ENCODE results near the gene PARP12. TPM values are rescaled to one million over a fixed set of nuclear protein-coding genes. Genes with fewer than 3 reads are reported as not detected.

Gene PARP12
- total and polyA plus RNA-seq, 2 of the 13 experiments (the other 11 are each of a cell fraction or from before 2014, with no cell fraction given), result 15.5 to 35.2 TPM

DNA sequence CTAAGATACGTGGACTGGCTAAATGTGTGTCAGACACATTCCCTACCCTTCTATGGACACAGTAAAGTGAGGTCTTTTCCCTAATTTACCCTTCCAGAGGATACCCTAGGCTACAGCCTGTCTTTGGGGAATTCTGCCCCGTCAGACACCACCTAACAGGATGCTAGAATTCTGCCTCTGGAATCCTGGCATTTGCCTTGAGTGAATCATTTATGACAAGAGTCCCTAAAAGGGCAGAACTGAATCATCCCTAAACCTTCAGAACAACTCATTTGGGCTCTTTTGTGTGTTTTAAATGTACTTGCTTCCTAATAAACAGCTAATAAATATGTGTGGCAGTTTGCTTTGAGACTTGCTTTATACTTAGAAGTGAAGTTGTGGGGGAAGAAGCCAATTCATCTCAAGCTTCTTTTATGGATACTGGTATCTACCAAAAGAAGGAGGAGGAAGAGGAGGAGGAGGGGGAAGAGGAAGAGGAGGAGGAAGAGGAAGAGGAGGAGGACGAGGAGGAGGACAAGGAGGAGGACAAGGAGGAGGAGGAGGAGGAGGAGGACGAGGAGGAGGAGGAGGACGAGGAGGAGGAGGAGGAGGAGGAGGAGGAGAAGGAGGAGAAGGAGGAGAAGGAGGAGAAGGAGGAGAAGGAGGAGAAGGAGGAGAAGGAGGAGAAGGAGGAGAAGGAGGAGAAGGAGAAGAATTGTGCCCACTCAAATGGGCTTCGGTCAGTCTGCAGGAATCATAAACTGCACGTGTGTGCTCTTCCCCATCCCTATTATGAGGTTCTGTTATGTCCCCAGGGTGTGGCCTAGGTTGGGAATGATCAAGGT is 27.1 kb downstream of the PARP12 start:
- Histone ChIP-seq H3K4me1 (ENCODE audit: insufficient read depth, low read length) (no peaks in the 10 kb centered on the region), H3K9me3 (ENCODE audit: low read length) (no peaks in the 10 kb centered on the region), H3K79me2 (ENCODE audit: insufficient read depth, low read length) (no peaks in the 10 kb centered on the region), H3K36me3 (replicated peaks in 1 of 2; ENCODE audit: control insufficient read depth in 1 of 2, insufficient read depth in 2 of 2, low read length in 2 of 2) (peaks cover 8 to 32% of the 10 kb centered on the region in 2 experiments; a peak in 4 of 5 replicates), H3K27me3 (ENCODE audit: control insufficient read depth in 1 of 2, insufficient read depth in 2 of 2, low read length in 2 of 2) (no peaks in the 10 kb centered on the region), H3K4me3 (replicated peaks in 1 of 3; ENCODE audit: insufficient read depth in 1 of 3, low read depth in 2 of 3, low read length in 3 of 3) (no peak overlapping the region), H4K20me1 (ENCODE audit: insufficient read depth, low read length) (no peaks in the 10 kb centered on the region), H2AFZ (ENCODE audit: low read length) (no peak overlapping the region), H3K27ac (ENCODE audit: extremely low read length, insufficient read depth, low read length) (no peak overlapping the region), H3K9ac (ENCODE audit: insufficient read depth, low read depth, low read length) (no peak overlapping the region), H3K4me2 (ENCODE audit: low read depth, low read length) (no peak overlapping the region)
- intact Hi-C loops (cut with micrococcal nuclease; ENCODE audit: unreplicated experiment) (no loop called here), in situ Hi-C loops (cut with HindIII; ENCODE audit: extremely low pct_ligation_motif_present, low pct_unique_long_range_greater_than_20kb) (no loop called here)
- 90% methylated on average over 7 of the region's 7 CpGs for whole genome bisulfite sequencing (ENCODE audit: low lambda C conversion rate)
- DNase-seq (ENCODE audit: low spot score), result no peak
- no TSS peak for BruUV-seq (replicated peaks)
- ATAC-seq, result no peak
- FAIRE-seq, result no peak
- ChIA-PET POLR2A (no interaction called here), CTCF (ENCODE audit: low intra/inter-chr PET ratio, low total read pairs) (no interaction called here)
- TF ChIP-seq ZSCAN31 (CRISPR knock-in tag; IDR thresholded peaks at IDR 0.05; ENCODE audit: low read depth), result no peak
- no peak for TF ChIP-seq CEBPB (IDR thresholded peaks at IDR 0.05; ENCODE audit: borderline replicate concordance, low read depth, low read length)
- no peak for TF ChIP-seq ZBTB20 (CRISPR knock-in tag; IDR thresholded peaks at IDR 0.05; ENCODE audit: borderline replicate concordance, low read depth)
- TF ChIP-seq ZNF7 (CRISPR knock-in tag; IDR thresholded peaks at IDR 0.05), result no peak
- TF ChIP-seq, protein P1, sequence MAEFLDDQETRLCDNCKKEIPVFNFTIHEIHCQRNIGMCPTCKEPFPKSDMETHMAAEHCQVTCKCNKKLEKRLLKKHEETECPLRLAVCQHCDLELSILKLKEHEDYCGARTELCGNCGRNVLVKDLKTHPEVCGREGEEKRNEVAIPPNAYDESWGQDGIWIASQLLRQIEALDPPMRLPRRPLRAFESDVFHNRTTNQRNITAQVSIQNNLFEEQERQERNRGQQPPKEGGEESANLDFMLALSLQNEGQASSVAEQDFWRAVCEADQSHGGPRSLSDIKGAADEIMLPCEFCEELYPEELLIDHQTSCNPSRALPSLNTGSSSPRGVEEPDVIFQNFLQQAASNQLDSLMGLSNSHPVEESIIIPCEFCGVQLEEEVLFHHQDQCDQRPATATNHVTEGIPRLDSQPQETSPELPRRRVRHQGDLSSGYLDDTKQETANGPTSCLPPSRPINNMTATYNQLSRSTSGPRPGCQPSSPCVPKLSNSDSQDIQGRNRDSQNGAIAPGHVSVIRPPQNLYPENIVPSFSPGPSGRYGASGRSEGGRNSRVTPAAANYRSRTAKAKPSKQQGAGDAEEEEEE (CRISPR knock-in tag; IDR thresholded peaks at IDR 0.05; ENCODE audit: borderline replicate concordance), result no peak
- no peak for TF ChIP-seq ZNF547 (CRISPR knock-in tag; IDR thresholded peaks at IDR 0.05)
- no peak for TF ChIP-seq SNAI1 (CRISPR knock-in tag; IDR thresholded peaks at IDR 0.05; ENCODE audit: borderline replicate concordance)
- no peak for TF ChIP-seq SIN3B (IDR thresholded peaks at IDR 0.05; ENCODE audit: low read length)
- TF ChIP-seq, protein P2, sequence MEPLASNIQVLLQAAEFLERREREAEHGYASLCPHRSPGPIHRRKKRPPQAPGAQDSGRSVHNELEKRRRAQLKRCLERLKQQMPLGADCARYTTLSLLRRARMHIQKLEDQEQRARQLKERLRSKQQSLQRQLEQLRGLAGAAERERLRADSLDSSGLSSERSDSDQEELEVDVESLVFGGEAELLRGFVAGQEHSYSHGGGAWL (CRISPR knock-in tag; IDR thresholded peaks at IDR 0.05), result no peak
- TF ChIP-seq, protein P3, sequence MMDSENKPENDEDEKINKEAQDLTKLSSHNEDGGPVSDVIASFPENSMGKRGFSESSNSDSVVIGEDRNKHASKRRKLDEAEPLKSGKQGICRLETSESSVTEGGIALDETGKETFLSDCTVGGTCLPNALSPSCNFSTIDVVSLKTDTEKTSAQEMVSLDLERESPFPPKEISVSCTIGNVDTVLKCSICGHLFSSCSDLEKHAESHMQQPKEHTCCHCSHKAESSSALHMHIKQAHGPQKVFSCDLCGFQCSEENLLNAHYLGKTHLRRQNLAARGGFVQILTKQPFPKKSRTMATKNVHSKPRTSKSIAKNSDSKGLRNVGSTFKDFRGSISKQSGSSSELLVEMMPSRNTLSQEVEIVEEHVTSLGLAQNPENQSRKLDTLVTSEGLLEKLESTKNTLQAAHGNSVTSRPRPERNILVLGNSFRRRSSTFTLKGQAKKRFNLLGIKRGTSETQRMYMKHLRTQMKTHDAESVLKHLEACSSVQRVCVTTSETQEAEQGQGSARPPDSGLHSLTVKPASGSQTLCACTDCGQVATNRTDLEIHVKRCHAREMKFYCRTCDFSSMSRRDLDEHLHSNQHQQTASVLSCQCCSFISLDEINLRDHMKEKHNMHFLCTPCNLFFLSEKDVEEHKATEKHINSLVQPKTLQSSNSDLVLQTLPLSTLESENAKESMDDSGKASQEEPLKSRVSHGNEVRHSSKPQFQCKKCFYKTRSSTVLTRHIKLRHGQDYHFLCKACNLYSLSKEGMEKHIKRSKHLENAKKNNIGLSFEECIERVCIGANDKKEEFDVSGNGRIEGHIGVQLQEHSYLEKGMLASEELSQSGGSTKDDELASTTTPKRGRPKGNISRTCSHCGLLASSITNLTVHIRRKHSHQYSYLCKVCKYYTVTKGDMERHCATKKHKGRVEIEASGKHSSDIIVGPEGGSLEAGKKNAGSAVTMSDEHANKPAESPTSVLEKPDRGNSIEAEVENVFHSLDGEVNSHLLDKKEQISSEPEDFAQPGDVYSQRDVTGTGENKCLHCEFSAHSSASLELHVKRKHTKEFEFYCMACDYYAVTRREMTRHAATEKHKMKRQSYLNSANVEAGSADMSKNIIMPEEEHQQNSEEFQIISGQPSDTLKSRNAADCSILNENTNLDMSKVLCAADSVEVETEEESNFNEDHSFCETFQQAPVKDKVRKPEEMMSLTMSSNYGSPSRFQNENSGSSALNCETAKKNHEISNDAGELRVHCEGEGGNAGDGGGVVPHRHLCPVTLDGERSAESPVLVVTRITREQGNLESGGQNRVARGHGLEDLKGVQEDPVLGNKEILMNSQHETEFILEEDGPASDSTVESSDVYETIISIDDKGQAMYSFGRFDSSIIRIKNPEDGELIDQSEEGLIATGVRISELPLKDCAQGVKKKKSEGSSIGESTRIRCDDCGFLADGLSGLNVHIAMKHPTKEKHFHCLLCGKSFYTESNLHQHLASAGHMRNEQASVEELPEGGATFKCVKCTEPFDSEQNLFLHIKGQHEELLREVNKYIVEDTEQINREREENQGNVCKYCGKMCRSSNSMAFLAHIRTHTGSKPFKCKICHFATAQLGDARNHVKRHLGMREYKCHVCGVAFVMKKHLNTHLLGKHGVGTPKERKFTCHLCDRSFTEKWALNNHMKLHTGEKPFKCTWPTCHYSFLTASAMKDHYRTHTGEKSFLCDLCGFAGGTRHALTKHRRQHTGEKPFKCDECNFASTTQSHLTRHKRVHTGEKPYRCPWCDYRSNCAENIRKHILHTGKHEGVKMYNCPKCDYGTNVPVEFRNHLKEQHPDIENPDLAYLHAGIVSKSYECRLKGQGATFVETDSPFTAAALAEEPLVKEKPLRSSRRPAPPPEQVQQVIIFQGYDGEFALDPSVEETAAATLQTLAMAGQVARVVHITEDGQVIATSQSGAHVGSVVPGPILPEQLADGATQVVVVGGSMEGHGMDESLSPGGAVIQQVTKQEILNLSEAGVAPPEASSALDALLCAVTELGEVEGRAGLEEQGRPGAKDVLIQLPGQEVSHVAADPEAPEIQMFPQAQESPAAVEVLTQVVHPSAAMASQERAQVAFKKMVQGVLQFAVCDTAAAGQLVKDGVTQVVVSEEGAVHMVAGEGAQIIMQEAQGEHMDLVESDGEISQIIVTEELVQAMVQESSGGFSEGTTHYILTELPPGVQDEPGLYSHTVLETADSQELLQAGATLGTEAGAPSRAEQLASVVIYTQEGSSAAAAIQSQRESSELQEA (CRISPR knock-in tag; IDR thresholded peaks at IDR 0.05; ENCODE audit: not compliant biosample characterization), result no peak
- no peak for TF ChIP-seq ETV6 (CRISPR knock-in tag; conservative IDR thresholded peaks at IDR 0.05)
- TF ChIP-seq SALL1 (CRISPR knock-in tag; IDR thresholded peaks at IDR 0.05), result no peak
- TF ChIP-seq, protein P4, sequence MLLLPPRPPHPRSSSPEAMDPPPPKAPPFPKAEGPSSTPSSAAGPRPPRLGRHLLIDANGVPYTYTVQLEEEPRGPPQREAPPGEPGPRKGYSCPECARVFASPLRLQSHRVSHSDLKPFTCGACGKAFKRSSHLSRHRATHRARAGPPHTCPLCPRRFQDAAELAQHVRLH (CRISPR knock-in tag; IDR thresholded peaks at IDR 0.05; ENCODE audit: borderline replicate concordance, low read depth), result no peak
- no peak for TF ChIP-seq ZSCAN22 (CRISPR knock-in tag; IDR thresholded peaks at IDR 0.05)
